Activated T-cell treated with anti-CD3 and anti-CD28 coated beads for 1 hour (primary cell): Measurements from ENCODE around the gene LYRM1.
"Not testable (repeated sequence)": the region's sequence is repeated elsewhere in the genome, so short reads cannot be mapped to it uniquely, and the experiment has no call there.

Experiments used
- DNase-seq: peaks from one replicate; pipeline ENCODE4 v3.0.0-alpha.2; 2020; ENCODE audit warnings: low read depth

LYRM1 gene

GRCh38 chr16:20902426-20902825 is 1.9 kb downstream of the LYRM1 start:
- no peak for DNase-seq

- no peak for DNase-seq
Observed at GRCh38 chr16:20903116-20903898, 2.7 kb downstream of the LYRM1 start.

- DNase-seq, result no peak
Observed at GRCh38 chr16:20903899-20904506, 3.4 kb downstream of the LYRM1 start.

GRCh38 chr16:20904507-20905081 is 4.0 kb downstream of the LYRM1 start:
- no peak for DNase-seq

- no peak for DNase-seq
Observed at GRCh38 chr16:20905576-20905975, 5.0 kb downstream of the LYRM1 start.

GRCh38 chr16:20906341-20907255 is 6.0 kb downstream of the LYRM1 start:
- no peak for DNase-seq

GRCh38 chr16:20910781-20911321 is 10.3 kb downstream of the LYRM1 start:
- DNase-seq, result no peak

GRCh38 chr16:20911361-20911760 is 10.8 kb downstream of the LYRM1 start:
- DNase-seq, result no peak

GRCh38 chr16:20916289-20916688 is 15.7 kb downstream of the LYRM1 start:
- DNase-seq, result no peak

GRCh38 chr16:20916942-20917341 is 16.4 kb downstream of the LYRM1 start:
- DNase-seq, result no peak

- DNase-seq, result no peak
Observed at GRCh38 chr16:20918486-20919239, 18.1 kb downstream of the LYRM1 start.

- DNase-seq, result no peak
Observed at GRCh38 chr16:20920091-20920490, 19.5 kb downstream of the LYRM1 start.

- no peak for DNase-seq
Observed at GRCh38 chr16:20920799-20921198, 20.2 kb downstream of the LYRM1 start.

- DNase-seq, result no peak
Observed at GRCh38 chr16:20923876-20924275, 23.3 kb downstream of the LYRM1 start.

- no peak for DNase-seq
Observed at GRCh38 chr16:20925751-20926150, 25.2 kb downstream of the LYRM1 start.

- no peak for DNase-seq
Observed at GRCh38 chr16:20928774-20929411, 28.3 kb downstream of the LYRM1 start.

- not testable (repeated sequence) for DNase-seq
Observed at GRCh38 chr16:20929676-20930364, 29.2 kb downstream of the LYRM1 start.

GRCh38 chr16:20930365-20930690 is 29.8 kb downstream of the LYRM1 start:
- DNase-seq, result no peak

- DNase-seq, result no peak
Observed at GRCh38 chr16:20931066-20931600, 30.6 kb downstream of the LYRM1 start.

GRCh38 chr16:20933589-20933988 is 33.0 kb downstream of the LYRM1 start:
- no peak for DNase-seq
